Activated CD4-positive, alpha-beta T cell treated with anti-CD3 and anti-CD28 coated beads, Interleukin-2, amount 50 U/mL, for 4 hours (primary cell): ENCODE results near the gene CELF4.
"Not testable (repeated sequence)": the region's sequence is repeated elsewhere in the genome, so short reads cannot be mapped to it uniquely, and the experiment has no call there.

Experiments
- DNase-seq, 2 experiments: peaks; one replicate each; pipeline ENCODE4 v3.0.0-alpha.2; 2020

CELF4 gene

DNA sequence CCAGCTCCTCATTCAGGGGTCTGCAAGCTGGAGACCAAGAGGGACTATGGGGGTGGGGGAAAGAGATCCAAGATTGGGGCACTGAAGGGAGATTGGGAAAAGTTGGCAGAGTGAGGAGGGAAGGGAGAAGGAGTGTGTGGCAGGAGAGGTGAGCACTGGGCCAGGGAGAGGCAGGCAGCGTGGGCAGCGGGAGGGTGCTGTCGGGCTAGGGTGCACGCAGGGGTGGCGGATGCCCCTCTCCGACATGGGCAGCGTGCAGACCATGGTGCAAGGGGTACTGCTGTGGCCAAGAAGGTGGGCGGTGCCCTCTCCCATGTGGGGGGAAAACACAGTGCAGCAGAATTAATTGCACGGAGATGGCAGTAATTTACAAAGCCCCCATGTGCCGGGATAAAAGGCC lies 74.1 kb downstream of the CELF4 start:
- no peak for DNase-seq

DNA sequence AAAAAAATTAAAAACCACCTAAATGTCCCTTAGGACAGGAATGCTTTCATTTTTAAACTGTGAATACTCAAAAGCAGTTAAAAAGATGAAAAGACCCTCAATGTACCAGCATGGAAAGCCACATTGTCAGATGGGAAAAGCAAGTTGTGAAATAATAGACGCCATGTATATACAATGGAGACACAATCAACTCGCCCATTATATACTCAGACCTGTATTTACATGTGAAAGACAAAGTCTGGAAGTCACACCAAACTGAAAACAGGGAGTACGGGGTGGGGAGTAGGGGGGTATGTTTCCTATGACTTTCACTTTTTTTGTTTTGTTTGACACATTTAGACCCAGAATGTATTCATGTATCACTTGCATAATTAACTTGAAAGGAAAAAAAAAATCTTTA lies 75.6 kb downstream of the CELF4 start:
- no peak for DNase-seq

DNA sequence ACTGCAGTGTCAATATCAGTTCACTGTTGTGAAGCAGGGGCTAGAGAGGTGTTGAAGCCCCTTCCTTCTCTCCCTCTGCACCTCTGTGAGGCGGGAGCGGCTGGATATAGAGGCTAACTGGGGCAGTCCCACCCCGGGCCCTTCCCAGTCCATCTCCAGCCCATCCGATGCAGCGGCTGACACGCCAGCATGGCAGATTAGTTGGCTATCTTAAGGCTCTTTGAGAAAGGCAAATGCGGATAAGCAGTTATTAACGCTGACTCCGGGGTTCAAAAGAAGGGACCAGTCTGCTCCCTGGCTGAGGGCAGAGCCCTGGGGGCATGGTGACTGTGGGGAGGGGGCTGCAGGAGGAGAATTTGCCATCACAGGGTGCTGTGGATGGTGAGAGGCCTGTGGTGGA lies 76.6 kb downstream of the CELF4 start:
- no peak for DNase-seq

DNA sequence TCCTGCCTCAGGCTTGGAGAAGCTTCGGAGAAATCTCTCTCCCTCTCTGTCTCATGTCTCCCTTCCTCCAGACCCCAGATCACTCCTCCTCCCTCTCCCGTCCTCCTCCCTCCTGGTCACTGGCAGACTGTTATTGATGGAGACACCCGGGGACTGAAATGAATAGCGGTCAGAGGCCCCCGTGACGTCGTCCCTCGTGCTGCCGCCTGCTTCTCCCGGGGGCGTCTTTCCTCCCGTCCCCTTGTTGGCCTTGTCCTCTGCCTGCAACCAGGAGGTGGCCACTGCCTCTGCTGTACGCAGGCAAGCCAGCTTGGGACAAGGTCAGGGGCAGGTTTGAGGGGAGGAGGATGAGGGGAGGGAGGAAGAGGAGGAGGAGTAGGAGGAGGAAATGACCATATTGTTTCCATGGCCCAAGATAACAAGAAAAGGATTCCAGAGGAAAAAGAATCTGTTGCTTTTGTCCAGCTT lies 78.2 kb downstream of the CELF4 start:
- DNase-seq: no peak

DNA sequence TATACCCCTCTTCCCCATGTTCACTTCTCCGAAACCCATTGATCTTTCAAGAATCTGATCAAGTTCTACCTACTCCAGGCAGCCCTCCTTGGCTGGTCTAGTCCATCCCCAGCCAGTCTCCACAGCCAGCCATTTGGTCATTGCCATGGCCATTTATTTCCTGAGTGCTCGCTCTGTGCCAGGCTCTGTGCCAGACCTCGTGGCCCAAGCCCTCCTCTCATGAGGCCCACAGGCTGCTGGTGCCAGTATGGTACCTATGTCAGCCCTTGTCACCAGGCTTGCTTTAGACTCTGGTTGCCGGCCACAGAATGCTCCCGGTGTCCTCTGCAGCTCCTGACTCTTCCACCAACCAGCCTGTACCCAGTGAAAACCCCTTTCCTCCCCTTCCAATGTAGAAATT lies 78.8 kb downstream of the CELF4 start:
- no peak for DNase-seq

DNA sequence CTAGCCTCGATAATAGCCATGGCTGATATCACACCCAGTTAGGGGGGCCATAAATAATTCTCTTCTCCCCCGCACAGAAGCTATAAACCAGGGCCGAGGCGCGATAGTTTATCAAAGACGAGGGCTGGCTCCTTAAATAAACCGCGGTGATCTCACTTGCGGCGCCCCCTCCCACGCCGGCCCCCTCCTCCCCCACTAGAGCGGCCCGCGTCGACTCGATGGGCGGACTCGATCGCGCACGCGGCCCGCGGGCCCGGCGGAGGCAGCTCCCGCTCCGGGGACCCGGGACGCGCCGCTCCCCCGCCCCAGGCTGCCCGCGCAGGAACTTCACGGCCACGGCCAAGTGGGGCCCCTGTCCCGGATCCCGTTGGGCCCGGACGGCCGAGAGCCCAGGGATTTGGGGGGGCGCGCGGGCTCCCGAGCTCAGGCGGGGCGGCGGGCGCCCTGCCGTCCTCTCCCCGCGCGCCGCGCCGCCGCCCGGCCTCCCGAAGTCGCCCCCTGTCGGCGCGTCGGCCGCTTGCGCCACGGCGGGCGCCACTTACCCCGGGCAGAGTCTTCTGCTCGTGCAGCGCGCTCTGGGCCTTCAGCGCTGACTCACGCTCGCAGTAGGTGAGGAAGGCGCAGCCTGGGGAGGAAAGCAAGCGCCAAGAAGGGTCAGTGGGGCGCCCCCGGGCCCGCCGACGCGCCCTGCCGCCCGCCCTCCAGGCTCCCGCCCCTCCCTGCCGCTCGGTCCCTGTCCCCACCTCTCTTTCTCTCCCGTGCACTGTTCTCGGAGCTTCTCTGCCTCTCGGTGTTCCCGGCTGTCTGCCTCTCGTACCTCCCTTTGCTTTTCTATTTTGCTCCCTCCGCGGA lies 80.4 kb downstream of the CELF4 start:
- no peak for DNase-seq

DNA sequence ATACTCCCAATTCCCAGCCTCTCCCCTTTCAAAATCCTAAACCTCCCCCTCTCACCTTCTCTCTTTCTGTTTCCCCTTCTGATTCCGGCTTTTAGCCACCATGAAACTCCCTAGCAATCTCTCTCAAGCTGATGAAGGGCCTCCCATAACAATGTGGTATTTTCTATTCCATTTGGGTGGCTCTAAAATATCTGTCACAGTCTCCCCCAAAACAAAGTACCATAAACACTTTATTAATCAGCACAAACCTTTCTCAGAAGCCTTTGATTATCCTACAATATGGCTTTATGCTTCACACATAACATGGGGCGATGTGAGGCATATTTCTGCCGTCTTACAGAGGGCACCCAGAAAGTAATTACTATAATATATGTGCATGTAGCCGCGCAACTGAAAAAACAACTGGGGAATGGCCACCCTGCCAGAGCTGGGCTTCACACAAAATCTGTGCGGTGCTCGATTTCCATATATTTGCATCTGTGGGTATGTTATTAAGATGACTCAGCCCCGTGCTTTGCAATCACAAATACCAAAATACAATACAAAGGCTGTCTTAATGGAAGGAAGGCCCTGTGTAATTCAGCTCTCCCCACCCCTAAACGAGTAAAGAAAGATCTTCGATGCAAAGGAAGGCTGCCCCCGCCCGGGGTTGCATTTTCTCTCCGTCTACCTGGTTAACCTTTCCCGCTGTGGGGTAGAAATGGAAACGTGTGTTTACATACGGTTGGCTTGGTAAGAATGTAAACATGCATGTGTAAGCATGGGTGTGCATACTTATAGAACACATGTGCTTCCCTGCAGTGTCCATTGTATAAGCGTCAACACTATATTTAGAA lies 81.4 kb downstream of the CELF4 start:
- no peak for DNase-seq

DNA sequence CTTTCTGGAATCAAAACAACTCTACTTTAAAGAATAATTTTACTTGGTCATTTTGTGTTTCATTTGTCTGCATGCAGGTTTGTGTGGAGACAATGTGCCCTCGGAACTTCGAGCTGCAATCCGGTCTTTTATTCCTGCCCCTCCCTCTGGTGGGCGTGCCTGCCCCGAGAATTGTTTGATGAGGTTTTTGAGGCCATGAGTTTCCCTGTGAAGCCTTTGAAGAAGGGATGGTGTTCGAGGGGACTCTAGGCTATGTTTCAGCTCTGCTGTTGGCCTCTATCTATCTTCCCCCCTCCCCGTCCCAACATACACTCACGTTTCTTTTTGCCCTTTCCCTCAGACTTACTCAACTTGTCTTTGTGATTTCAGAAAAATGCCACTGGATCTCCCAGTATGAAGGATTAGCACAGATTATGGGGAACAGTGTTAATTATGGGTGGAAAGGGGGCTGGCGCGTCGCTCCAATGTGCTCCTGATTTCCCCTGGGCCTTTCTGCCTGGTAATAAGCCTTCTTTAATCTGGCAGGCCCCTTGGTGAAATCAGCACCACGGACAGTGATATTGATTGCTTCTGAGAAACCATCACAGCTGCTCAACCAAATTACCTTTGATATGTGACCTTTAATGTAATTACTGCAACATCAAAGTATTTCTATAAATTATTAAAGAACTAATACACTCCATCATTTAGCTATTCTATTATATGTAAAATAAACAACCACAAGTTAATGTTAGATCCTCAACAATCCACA lies 82.2 kb downstream of the CELF4 start:
- DNase-seq: no peak

DNA sequence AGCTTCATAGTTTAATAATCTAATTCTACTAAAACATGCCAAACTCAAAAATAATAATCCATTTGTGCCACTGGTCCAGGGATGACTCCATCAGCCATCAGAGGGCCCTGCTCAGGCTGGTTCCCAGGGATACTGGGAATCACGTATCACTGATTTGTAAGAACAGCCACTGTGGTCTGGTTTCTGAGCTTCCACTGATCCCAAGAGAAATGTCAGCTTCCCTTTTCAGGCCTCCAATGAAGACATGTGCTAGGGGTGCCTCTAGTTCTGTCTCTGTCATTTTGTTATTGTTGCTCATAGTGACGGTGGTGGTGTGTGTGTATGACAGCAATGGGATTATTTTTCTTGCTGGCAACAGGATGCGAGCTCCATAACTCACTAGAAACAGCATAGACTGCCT lies 83.2 kb downstream of the CELF4 start:
- DNase-seq: no peak

DNA sequence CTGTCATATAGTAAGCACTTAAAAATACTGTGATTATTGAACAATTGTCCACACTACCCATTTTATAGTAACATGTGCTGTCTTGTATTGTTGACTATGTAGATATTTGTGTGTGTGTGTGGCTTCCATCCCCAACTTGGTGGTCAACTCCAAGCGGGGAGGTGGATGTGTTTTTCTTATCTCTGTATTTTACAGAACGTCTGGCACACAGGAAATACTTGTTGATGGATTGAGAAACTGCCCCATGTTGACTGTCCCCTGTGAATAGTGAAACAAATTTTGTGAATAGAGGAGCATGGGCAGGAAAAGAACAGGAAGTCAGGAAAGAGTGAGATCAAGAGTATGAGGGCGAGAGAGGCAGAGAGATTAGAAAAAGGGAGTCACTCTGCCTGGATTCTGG lies 83.6 kb downstream of the CELF4 start:
- no peak for DNase-seq

DNA sequence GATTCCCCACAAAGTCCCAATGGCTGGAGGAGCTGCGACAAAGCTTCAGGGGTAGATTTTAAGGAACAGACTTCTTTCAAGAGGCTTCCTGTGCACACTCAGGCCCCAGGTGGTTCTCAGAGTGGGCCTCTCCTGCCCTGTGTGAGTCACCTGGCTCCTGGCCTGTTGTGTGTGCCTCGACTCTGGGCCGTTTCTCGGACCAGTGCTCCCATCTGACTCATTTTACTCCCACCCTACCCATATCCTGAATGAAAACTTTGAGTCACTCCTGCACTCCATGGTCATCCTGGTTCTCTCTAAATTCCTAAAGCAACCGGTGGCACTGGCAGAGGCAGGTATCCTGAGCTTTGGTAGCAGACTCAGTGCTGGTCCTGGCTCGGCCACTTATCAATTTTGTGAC lies 84.1 kb downstream of the CELF4 start:
- DNase-seq: no peak

DNA sequence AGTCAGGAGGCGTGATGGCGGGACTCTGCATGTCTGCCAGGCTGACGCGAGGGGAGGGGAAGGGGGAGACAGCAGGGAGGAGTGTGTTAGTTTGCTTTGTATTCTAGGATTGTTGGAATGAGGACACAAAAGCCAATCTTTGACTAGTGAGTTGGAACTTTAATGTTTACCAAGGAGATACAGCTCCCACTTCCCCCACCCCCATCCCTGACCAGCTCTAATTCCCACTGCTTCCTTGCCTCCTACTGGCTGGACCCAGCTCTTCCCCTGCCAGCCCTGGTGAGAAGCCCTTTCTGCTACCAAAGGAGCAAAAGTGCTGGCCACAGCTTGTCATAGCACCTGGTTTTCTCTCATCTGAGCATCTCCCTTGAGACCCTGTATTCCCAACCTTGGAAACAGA lies 84.5 kb downstream of the CELF4 start:
- no peak for DNase-seq

DNA sequence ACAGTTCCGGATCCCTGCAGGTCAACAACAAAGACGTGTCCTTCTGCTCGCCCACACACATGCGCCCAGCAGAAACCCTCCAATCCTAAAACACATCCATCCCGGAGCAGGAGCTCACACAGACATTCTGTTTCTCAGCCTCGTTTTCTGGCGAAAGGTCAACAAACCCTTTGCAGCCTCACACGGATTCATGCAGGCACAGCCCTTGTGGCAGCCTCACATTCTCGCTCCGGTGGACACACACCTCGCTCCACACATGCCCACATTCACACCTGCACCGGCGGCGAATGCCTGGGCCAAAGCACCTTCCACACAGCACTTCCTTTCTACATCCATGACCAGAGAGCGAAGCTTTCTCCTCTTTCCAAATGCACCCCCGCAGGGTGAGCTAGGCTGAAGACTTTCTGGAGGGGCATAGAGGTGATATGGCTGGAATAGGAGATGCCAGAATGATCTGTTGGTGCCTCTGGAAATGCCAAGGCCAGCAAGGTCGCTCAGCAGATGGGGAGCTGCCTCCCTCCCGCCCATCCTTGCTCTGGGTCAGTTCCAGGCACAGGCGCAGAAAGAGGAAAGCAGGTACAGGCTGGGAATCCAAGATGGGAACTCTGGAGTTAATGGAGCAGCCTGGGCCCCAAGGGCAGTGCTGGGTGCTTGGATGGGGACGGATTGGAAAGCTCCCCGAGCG lies 88.8 kb downstream of the CELF4 start:
- no peak for DNase-seq

DNA sequence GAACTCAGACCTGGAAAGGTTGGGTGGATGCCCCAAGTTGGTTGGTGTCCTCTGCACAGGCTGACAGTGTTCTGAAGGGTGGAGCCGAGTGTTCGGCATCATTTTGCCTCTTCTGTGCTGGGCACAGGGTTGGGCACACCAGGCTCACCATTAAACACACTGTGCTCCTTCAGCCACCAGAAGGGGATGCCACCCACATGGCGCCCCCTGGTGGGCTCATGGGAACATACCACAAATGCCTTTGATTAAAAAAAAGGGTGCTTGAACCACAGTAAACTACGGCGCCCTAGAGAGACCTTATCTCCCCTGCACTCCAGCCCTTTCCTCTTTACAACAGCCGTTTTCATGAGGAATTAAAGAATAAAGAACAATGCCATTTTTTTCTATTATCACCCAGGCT lies 89.4 kb downstream of the CELF4 start:
- DNase-seq: no peak

DNA sequence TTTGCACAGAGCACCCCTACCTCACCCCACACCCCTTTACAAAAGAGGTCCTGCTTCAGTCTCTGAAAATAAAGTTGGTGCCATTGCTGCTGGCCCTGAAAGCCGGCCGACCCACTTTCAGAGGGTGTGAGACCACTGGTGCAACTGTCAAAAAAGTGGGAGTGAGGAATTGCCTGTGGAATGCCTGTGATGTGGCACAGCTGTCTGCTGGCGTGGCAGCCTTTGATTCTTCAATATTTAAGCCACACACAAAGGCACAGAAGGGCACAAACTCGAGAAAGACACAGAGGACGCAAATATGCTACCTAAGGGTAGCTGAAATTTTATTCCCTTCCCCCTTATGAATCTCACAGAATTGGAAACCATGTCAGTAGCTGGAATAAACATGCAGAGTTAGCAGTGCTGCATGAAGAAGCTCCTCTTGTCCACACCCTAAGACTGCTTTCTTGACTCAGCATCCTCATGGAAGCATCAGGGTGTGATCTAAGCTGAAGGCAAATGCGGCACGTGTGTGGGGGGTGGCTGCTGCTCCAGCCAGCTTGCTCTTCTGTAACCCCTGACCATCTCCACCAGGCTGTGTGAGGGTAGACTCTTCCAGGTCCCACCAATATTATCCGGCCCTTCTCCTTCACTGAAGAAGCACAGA lies 92.3 kb downstream of the CELF4 start:
- DNase-seq: no peak

DNA sequence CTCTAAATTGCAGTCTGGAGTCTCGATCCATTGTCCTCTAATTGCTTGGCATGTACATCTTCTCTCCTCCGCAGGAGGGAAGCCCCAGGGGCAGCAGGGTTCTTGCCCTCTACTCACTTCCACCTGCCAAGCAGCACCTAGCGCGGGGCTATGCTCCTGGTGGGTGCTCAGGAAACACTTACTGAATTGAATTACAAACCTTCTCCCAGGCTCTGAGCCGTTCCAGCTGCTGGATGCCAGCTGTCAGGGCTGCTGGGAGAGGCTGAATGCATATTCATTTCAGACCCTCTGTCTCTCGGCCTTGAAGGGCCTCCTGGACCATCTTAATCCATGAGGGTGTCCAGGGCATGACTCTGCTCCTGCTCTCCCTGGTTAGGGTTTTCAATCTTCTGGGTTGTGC lies 94.0 kb downstream of the CELF4 start:
- no peak for DNase-seq

DNA sequence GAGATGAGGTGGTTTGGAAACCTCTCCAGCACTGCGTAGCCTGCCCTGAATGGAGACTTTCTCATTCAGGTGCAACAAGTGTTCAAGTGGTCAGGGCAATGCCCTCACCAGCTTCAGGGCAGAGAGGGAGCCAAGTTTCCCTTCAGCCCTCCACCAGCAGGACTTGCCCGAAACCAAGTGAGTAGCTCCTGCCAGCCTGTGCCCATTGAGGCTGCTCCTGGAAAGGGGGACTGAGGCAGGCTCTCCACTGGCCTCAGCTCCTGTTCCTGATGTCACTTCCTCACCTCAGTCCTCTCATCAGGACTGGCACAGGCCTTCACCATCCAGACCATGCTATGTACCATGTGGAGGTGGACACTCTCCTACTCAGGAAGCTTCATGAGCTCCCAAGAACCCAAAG lies 94.6 kb downstream of the CELF4 start:
- no peak for DNase-seq

DNA sequence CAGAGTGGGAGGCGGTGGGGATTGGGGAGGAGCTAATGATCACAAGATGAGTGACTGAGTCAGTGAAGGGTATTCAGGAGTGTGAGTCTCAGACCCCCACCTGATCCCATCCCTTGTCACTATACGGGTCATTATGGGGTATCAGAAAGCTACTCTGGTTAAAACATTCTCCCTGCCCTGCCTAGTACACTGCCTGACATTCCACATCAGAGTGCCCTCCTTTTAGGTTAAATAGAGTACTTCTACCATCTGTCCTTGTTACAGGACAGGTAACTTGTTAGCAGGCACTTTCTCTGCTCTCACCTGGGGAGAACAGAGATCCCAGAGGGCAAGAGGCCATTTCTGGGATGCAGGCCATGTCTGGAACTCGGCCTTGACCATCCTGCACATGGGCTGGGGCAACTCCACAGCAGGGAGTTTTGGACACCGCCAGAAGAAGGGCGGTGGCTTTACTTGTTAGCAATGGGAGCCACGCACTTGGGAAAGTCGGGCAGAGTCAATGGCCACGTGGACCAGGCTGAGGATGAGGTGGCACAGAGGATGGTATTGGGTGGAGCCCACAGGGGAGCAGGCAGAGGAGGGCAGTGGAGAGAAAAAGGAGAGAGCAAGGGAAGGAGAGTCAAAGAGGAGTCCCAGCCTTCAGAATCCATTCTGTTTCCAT lies 98.5 kb downstream of the CELF4 start:
- no peak for DNase-seq

DNA sequence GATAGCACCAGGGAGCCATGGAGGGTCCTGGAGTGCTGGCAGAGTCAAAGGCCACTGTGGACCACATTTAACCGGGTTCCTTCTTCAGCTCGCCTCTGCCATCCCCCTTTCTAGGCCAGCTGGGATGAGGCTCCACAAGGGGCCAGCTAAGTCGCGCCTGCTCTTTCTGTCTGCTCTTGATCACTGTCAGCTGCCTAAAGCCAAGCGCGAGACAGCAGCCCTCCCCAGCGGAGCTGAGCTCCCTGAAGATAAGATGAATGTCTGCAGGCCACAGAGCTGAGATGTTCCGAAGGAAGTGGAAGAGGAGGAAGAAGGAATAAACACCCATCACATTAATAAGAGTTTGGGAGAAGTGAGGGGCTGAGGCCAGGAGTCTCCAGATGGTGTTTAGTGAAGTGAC lies 99.6 kb downstream of the CELF4 start:
- DNase-seq: no peak

DNA sequence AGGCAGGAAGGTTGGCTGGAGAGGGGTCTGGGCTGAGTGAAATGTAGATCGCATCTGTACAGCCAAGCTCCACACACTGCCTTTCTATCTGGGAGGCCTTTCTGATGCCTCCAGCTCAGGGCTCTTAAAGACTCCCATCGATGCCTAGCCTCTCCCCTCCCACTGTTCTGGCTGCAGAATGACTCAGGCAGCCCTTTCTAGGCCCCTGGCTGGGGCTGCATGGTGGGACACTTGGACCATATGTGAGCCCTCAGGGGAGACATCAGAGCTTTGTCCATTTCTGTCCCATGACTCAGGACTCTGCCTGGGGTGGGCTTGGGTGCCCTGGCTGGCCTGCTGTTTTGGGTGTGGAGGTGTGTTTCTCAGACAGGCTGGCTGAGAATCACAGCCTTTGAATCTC lies 101.3 kb downstream of the CELF4 start:
- DNase-seq: no peak

DNA sequence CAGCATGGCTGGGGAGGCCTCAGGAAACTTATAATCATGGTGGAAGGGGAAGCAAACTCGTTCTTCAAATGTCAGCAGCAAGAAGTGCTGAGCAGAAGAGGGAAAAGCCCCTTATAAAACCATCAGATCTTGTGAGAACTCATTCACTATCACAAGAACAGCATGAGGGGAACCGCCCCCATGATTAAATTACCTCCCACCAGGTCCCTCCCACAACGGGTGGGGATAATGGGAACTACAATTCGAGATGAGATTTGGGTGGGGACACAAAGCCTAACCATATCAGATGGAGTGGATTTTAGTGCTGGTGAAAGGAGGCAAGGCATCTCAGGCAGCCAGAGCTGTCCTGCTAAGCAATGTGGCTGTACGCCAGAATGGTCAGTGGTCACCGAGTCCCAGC lies 104.3 kb downstream of the CELF4 start:
- DNase-seq: not testable (repeated sequence)

DNA sequence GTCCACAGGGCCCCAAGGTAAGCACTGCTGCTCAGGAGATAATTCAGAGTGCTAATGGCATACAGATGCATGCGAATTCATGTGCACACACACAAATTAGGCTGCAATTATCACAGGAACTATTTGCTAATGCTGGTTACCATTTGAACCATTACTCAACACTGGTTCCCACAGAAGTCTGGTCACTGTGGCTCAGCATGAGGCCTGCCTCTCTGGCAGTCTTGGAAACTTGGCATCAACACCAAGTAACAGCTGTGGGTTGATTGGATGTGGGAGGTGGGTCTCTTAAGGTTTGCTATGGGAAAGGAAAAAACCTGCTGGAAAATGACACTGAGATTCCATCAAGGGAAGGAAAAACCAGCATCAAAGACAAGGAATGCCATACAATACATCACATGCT lies 105.0 kb downstream of the CELF4 start:
- no peak for DNase-seq
